ENCODE data around the gene RNF214. TPM values are rescaled to one million over a fixed set of nuclear protein-coding genes. Genes with fewer than 3 reads are reported as not detected.

RNF214 gene
- total and polyA plus RNA-seq, 2 experiments from 2014 or later = 12.5 to 27.0 TPM

- no peaks in the 10 kb centered on the region for H3K9me2 ChIP-seq (replicated peaks; ENCODE audit: insufficient read depth)
- H3K4me1 ChIP-seq (ENCODE audit: insufficient read depth) = peaks cover 24% of the 10 kb centered on the region
- no peak overlapping the region for H3K27ac ChIP-seq
- H3K79me2 ChIP-seq = peaks cover 13% of the 10 kb centered on the region
- TF ChIP-seq CTCF (IDR thresholded peaks at IDR 0.05; ENCODE audit: poor library complexity) (no peak), EZH2 (IDR thresholded peaks at IDR 0.05; ENCODE audit: borderline replicate concordance) (no peak), EZH2phosphoT487 (IDR thresholded peaks at IDR 0.05; ENCODE audit: low read depth, severe bottlenecking, unreplicated experiment) (no peak)
- no peak overlapping the region for H3K4me3 ChIP-seq
- H4K20me1 ChIP-seq (ENCODE audit: insufficient read depth, poor library complexity, severe bottlenecking) = no peaks in the 10 kb centered on the region
- WGBS (ENCODE audit: low lambda C conversion rate, missing lambda C conversion rate) = 96% methylated on average over 9 of the region's 9 CpGs
- H3K36me3 ChIP-seq (replicated peaks; ENCODE audit: insufficient read depth, low read depth) = no peaks in the 10 kb centered on the region
- H2AFZ ChIP-seq = no peak overlapping the region
- no peaks in the 10 kb centered on the region for H3K27me3 ChIP-seq
- H3K4me2 ChIP-seq = no peak overlapping the region
- H3K9me3 ChIP-seq (ENCODE audit: low read depth) = no peaks in the 10 kb centered on the region
- DNase-seq (ENCODE audit: low spot score) = no peak
Measured at GRCh38 chr11:117225553-117226170, 6.8 kb upstream of the RNF214 start.

GRCh38 chr11:117226388-117227385 lies 5.8 kb upstream of the RNF214 start:
- Histone ChIP-seq H3K79me2 (peaks cover 23% of the 10 kb centered on the region), H3K4me1 (ENCODE audit: insufficient read depth) (peaks cover 26% of the 10 kb centered on the region), H3K4me2 (no peak overlapping the region), H4K20me1 (ENCODE audit: insufficient read depth, poor library complexity, severe bottlenecking) (no peaks in the 10 kb centered on the region), H2AFZ (no peak overlapping the region), H3K9me2 (replicated peaks; ENCODE audit: insufficient read depth) (no peaks in the 10 kb centered on the region), H3K27me3 (no peaks in the 10 kb centered on the region), H3K4me3 (no peak overlapping the region), H3K36me3 (replicated peaks; ENCODE audit: insufficient read depth, low read depth) (no peaks in the 10 kb centered on the region), H3K9me3 (ENCODE audit: low read depth) (no peaks in the 10 kb centered on the region), H3K27ac (no peak overlapping the region)
- DNase-seq (ENCODE audit: low spot score) = peak; percentile 90
- WGBS (ENCODE audit: low lambda C conversion rate, missing lambda C conversion rate) = 71% methylated on average over 19 of the region's 19 CpGs
- no peak for TF ChIP-seq EZH2 (IDR thresholded peaks at IDR 0.05; ENCODE audit: borderline replicate concordance)
- peak; percentile 79 for TF ChIP-seq CTCF (IDR thresholded peaks at IDR 0.05; ENCODE audit: poor library complexity)
- TF ChIP-seq EZH2phosphoT487 (IDR thresholded peaks at IDR 0.05; ENCODE audit: low read depth, severe bottlenecking, unreplicated experiment) = no peak

- no peaks in the 10 kb centered on the region for H3K9me2 ChIP-seq (replicated peaks; ENCODE audit: insufficient read depth)
- no peak overlapping the region for H3K4me2 ChIP-seq
- TF ChIP-seq CTCF (IDR thresholded peaks at IDR 0.05; ENCODE audit: poor library complexity) (no peak), EZH2 (IDR thresholded peaks at IDR 0.05; ENCODE audit: borderline replicate concordance) (no peak), EZH2phosphoT487 (IDR thresholded peaks at IDR 0.05; ENCODE audit: low read depth, severe bottlenecking, unreplicated experiment) (no peak)
- H3K27me3 ChIP-seq = no peaks in the 10 kb centered on the region
- H3K4me1 ChIP-seq (ENCODE audit: insufficient read depth) = peaks cover 19% of the 10 kb centered on the region
- no peaks in the 10 kb centered on the region for H3K36me3 ChIP-seq (replicated peaks; ENCODE audit: insufficient read depth, low read depth)
- H3K27ac ChIP-seq = no peak overlapping the region
- peaks cover 30% of the 10 kb centered on the region for H3K79me2 ChIP-seq
- H4K20me1 ChIP-seq (ENCODE audit: insufficient read depth, poor library complexity, severe bottlenecking) = no peaks in the 10 kb centered on the region
- 97% methylated on average over 11 of the region's 11 CpGs for WGBS (ENCODE audit: low lambda C conversion rate, missing lambda C conversion rate)
- no peaks in the 10 kb centered on the region for H3K9me3 ChIP-seq (ENCODE audit: low read depth)
- H2AFZ ChIP-seq = no peak overlapping the region
- DNase-seq (ENCODE audit: low spot score) = no peak
- H3K4me3 ChIP-seq = no peak overlapping the region
Measured at GRCh38 chr11:117228091-117228490, 4.4 kb upstream of the RNF214 start.

All from hepatocyte (in vitro differentiated cells).